ENCODE data around the gene FNIP1.
"Not testable (repeated sequence)": the region's sequence is repeated elsewhere in the genome, so short reads cannot be mapped to it uniquely, and the experiment has no call there.

The FNIP1 gene

DNA sequence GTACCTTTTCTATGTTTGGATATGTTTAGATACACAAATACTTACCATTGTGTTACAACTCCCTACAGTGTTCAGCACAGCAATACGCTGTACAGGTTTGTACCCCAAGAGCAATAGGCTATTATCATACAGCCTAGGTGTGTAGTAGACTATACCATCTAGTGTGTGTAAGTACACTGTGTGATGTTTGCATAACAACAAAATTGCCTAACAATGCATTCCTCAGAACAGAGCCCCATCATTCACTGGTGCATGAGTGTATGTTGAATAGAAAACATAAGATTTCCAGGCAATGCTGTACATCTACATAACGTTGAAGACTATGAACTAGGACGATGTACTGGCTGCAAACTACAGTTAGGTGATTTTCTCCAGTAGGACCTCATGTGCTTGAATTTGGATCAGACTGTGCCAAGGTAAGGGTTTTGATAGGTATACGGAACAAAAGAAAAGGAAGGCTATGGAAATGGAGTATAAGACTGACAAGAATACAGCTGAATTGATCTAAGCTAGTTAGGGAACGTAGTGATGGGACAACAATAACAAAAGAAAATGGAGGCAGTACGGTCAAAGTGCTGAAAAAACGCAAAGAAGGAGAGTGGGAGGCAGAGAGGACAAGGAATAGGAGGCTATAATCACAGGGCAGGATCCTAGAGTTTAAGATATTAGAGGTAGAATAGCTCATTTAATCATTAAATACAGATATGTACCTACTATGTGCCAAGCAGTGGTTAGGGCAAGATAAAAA lies 46.9 kb downstream of the FNIP1 start:
- DNase-seq, result no peak

DNA sequence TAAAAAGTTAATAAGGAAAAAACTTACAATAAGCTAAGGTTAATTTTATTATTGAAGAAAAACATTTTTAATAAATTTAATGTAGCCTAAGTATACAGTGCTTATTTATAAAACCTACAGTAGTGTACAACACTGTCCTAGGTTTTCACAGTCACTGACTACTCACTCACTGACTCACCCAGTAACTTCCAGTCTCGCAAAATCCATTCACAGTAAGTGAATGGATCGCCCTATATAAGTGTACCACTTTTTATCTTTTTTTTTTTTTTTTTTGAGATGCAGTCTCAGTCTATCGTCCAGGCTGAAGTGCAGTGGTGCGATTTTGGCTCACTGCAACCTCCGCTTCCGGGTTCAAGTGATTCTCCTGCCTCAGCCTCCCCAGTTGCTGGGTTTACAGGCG lies 47.7 kb downstream of the FNIP1 start:
- DNase-seq, result no peak

- DNase-seq, result no peak
These were observed 49.4 kb downstream of the FNIP1 start for GRCh38 chr5:131747180-131748105.

GRCh38 chr5:131746423-131746822 lies 50.4 kb downstream of the FNIP1 start:
- DNase-seq, result no peak

GRCh38 chr5:131745703-131746102 lies 51.1 kb downstream of the FNIP1 start:
- DNase-seq, result no peak

GRCh38 chr5:131745155-131745554 lies 51.7 kb downstream of the FNIP1 start:
- no peak for DNase-seq

GRCh38 chr5:131740477-131740876 lies 56.3 kb downstream of the FNIP1 start:
- DNase-seq, result no peak

DNA sequence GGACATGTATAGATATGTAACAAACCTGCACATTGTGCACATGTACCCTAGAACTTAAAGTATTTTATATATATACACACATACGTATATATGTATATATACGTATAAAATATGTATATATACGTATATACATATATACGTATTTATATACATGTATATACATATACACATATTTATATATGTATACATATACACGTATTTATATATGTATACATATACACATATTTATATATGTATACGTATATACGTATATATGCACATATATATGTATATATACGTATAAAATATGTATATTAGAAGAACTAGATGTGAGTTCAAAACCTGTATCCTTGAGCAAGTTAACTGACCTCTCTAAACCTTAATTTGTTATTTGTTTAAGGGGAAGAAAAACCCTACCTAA lies 61.4 kb downstream of the FNIP1 start:
- no peak for DNase-seq

- DNase-seq, result not testable (repeated sequence)
These were observed 61.9 kb downstream of the FNIP1 start for GRCh38 chr5:131734939-131735338.

- not testable (repeated sequence) for DNase-seq
These were observed 67.5 kb downstream of the FNIP1 start for GRCh38 chr5:131729292-131729691.

- DNase-seq, result not testable (repeated sequence)
These were observed 72.7 kb downstream of the FNIP1 start for GRCh38 chr5:131724089-131724488.

DNA sequence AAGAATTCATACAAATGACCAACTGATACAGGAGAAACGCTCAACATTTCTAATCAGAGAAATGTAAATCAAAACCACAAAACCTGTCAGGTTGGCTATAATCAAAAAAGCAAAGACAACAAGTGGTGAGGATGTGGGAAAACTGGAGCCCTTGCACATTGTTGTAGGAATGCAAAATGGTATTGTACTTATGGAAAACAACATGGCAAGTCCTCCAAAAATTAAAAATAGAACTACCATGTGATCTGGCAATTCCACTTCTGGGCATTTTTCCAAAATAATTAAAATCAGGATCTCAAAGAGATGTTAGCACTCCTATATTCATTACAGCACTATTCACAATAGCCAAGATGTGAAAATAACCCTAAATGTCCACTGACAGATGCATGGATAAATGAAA lies 76.1 kb downstream of the FNIP1 start:
- no peak for DNase-seq

DNA sequence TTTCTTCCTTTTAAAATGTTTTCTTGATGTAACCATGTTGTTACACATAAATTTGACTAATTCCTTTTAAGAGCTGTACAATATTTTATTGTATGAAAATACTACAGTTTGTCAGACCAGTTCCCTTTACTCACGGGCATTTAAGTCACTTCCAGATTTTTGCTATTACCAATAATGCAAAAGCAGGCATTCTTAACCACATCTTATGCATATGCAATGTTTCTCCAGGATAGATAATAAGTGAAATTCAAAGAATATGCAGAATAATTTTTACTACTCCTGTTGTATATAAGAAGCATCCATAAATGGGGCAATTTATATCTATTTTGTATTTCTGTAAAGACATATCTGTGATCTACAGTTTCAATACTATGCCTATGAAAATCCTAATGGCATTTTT lies 77.3 kb downstream of the FNIP1 start:
- DNase-seq, result no peak

DNA sequence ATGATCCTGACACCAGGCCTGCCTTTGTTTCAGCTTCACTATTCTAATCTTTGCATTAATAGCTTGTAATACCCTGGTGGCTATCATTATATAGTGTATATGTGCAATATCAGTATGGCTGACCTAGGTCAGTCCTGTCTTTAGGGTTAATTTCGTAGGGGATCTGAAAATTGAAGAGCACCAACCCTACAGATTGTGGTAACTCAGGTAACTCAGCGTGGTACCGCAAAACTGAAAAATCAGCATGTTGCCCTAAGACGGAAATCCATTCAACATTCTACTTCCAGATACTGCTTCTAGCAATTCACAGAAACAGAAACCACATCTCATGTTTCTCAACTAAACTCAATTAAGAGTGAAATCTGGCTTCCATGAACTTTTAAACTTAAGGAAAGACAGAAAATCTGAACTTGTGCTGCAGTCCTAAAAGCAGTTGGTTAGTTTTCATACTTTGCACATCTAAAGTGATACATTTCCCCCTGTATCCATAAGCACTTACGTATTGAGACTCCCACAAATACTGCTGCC lies 78.3 kb downstream of the FNIP1 start:
- no peak for DNase-seq

- not testable (repeated sequence) for DNase-seq
These were observed 79.7 kb downstream of the FNIP1 start for GRCh38 chr5:131717164-131717563.

- no peak for DNase-seq
These were observed 80.2 kb downstream of the FNIP1 start for GRCh38 chr5:131716650-131717049.

DNA sequence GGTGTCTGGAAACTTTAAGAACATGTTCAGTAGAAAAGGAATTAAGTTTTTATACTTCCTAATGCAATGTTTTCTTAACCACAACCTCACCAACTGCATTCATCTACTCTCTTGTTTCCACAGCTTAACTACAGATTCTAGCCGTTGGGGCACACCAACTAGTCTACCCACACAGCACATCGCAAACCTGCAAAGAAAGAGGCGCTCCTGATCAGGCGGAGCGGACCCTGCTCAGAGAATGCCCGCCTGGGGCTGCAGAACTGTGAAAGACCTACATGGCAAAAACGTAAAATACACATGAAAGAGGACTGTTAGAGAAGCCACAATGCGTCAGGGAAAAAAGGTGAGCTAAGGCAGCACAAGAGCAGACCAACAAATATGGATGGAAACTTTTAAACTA lies 86.4 kb downstream of the FNIP1 start:
- no peak for DNase-seq

DNA sequence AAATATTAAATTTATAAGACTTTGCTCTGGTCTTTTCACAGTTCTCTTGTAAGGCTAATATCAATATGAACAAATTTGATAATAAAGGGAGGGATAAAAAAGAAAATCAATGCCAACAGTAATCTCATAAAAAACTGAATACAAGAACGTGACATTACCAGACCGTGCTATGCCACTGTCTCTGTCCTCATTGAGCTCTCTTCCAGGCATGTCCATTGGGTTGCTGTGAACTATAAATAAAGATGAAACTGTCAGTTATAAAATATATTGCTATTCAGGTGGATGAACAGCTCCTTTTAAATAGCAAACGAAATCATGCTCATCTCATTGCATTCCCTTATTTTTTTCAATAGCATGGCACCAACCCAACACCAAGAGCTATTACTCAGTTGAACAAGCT lies 87.8 kb downstream of the FNIP1 start:
- DNase-seq, result no peak

GRCh38 chr5:131706281-131706680 lies 90.5 kb downstream of the FNIP1 start:
- no peak for DNase-seq

GRCh38 chr5:131694926-131695325 lies 101.9 kb downstream of the FNIP1 start:
- DNase-seq, result no peak

DNA sequence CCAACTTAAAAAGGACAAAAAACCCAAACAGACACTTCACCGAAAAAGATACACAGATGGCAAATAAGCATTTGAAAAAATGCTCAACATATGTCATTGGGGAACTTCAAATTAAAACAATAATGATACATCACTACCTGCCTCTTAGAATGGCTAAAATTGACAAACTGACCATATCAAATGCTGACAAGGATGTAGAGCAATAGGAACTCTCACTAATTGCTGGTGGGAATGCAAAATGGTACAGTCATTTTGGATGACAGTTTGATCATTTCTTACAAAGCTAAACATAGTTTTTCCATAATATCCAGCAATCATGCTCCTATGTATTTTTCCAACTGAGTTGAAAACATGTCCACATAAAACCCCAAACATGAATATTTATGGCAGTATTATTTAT lies 102.9 kb downstream of the FNIP1 start:
- DNase-seq, result no peak

DNA sequence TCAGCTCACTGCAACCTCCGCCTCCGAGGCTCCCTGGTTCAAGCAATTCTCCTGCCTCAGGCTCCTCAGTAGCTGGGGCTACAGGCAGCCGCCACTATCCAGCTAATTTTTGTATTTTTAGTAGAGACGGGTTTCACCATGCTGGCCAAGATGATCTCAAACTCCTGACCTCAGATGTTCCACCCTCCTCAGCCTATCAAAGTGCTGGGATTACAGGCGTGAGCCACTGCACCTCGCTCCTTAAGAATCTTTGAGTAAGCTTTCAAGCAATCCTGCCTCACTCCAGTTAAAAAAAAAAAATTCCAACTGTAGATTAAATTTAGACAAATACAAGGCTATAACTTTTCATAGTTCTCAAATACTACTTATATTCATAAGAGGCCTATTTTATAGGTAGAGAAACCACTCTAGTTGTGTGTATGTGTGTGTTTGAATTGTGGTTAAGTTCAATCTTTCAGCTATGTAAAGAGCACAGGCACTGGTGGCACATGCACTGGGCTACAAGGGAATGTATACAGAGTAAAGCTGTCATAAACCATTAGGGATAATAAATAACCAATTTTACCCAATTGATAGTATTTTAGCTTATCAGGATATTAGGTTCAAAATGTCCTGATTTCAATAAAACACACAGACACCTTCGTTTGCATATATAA lies 111.2 kb downstream of the FNIP1 start:
- DNase-seq, result no peak

DNA sequence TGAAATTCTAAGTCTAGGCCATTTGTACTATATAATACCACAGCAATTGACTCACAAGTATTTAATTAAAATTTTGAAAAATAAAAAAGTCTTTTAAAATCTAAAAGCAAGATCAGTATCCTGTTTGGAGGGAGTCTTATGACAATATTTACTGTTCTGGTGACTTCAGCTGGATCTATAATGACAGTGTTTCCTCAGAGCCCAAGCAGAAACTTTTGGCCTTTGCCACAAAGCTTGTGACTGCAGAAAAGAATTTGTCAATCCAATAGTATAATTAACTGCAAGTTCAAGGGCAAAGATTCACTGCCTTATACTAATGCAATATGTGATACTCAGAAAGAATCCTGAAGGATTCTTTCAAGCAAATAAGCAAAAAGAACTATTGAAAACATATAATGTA lies 112.2 kb downstream of the FNIP1 start:
- no peak for DNase-seq

Measured in femur (tissue), 1 donor.